UCSD-AML1 (cell line): ENCODE data around the gene HOXA3.

Experiments
- DNase-seq: peaks from one replicate; lab custom pipeline; 2025; ENCODE audit not compliant: unreplicated experiment; lab: John Stamatoyannopoulos, UW

Gene HOXA3

DNA sequence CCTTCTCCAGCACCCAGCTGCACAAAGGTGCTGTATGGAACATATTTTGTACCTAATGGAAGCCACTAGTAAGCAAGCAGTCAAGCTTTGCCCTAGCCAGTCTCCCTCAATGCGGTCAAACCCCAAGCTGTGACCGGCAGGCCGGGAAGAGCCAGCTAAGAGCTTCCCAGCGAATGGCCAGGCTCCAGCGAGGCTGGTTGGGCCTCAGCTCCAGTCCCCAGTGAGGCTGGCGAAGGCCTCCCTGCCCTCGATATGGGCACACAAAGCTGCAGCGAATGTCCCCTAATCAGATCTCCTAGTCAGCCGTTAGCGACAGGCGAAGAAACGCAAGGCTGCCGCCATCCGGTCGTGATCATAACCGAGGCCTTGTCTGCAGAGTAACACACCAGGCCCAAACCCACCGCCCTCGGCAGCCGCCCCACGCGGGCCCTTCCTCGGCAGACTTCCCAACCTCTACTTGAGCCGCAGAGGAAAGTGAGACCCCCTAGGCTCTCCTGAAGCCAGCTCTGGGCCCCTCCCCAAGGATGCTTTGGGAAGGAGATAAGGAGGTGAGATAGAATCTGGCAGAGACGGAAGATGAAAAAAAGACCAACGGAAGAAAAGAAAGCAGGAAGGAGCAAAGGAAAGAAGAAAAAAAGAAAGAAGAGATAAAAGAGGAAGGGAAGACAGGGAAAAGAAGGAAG, 16.0 kb upstream of the HOXA3 start:
- peak; percentile 66 for DNase-seq

DNA sequence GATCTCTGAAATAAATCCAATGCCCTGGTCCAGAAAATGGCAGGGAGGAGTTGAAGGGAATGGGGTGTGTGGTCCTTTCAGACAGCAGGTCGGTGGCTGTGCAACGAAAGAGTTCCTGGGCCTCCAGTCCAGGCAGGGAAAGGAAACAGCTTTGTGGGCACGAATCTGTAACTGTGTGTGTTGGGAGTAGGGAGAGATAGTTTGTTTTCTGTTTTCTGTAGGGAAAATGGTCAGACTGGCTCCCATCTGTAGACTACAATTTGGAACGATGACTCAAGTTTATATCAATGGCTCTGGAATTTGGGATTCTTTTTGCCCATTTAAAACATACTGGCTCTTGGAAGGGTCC, 15.5 kb upstream of the HOXA3 start:
- DNase-seq = no peak

DNA sequence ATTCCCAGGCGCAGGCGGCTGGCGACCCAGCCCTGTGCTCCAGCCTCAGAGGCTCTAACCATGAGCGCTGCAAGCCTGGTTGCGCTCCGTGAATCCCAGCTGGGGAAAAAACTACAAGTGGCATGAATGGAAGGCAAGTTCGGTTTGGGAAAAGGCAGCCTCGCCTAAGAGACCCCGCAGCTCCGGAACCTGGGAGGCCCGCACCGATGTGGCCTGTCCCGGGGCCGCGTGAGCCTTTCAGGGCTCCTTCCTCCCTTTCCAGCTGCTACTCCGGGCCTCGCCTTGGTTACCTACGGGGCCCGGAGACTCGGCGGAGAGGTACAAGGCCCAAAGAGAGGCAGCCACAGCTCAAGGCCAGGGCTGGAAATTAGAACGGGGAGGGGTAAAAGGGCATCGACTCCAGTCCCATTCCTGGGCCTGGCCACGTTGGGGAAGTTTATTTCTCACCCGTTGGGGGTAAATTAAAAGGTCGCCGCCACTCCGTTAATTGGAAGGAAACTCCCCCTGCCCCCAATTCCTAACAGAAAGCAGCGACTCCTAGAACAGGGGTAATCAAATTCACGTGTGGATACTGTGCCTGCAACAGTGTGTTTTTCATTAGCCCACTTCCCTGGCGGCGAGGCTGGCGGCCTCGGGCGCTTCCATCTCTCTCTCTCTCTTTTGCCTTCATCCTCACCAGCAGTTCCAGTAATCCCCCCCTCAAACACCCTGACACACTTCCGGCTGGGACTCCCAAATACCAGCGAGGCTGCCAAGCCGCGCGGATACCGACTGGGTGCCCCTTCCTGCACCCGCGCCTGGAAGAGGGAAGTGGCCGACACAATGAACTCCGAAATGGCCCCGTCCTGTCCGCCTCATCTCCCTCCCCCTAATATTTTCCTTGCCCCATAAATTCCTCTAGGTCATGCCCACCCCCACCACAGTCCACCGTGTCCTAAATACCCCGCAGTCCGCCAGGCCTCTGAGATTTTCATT, 14.4 kb upstream of the HOXA3 start:
- peak; percentile 69 for DNase-seq

DNA sequence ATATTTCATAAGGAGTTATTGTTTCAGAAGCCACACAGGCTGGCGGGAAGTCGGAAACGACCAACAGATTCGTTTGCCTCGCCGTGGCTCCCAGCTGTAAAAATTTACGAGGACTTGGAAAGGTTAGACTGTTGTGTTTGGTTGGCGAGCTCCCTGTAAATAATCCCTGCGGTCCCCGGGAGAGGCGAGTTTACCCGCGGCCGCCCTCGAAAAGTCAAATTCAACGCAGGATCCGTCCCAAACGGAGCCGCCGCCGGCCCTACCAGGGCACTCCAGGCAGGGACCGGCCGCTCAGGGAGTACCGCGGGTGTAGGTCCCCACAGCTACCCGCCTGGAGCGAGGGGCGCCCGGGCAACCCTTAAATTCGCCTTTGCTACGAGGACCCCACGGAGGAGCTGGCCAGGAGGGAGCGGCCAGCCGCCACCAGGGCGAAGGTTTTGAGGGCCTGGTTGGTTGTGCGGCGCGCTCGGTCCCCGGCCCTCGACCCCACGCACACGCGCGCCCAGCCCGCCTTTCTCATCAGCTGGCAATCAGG, 13.7 kb upstream of the HOXA3 start:
- DNase-seq = no peak

DNA sequence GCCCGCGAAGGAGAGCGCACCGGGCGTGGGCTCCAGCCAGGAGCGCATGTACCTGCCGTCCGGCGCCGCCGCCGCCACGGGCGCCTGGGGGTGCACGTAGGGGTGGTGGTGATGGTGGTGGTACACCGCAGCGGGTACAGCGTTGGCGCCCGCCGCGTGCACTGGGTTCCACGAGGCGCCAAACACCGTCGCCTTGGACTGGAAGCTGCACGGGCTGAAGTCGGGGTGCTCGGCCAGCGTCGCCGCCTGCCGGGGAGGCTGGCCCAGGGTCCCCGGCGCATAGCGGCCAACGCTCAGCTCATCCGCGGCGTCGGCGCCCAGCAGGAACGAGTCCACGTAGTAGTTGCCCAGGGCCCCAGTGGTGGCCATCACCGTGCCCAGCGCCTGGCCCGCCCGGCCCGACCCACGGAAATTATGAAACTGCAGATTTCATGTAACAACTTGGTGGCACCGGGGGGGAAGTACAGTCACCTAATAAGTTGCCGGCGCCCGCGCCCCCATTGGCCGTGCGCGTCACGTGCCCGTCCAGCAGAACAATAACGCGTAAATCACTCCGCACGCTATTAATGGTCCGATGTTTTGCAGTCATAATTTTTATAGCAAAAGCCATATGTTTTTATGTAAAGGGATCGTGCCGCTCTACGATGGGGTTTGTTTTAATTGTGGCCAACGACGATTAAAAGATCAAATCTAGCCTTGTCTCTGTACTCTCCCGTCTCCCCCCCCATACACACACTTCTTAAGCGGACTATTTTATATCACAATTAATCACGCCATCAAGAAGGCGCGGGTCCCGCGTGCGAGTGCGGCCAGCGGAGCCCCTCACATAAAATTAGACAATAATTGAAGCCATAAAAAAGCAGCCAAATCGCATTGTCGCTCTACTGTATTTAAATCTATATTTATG, 13.0 kb upstream of the HOXA3 start, which contains the start of gene HOXA9:
HOXA9 (minus strand) TSS at position 449 of the 907 bp plus-strand sequence; CDS start at position 369, 80 bp downstream.
- no peak for DNase-seq

DNA sequence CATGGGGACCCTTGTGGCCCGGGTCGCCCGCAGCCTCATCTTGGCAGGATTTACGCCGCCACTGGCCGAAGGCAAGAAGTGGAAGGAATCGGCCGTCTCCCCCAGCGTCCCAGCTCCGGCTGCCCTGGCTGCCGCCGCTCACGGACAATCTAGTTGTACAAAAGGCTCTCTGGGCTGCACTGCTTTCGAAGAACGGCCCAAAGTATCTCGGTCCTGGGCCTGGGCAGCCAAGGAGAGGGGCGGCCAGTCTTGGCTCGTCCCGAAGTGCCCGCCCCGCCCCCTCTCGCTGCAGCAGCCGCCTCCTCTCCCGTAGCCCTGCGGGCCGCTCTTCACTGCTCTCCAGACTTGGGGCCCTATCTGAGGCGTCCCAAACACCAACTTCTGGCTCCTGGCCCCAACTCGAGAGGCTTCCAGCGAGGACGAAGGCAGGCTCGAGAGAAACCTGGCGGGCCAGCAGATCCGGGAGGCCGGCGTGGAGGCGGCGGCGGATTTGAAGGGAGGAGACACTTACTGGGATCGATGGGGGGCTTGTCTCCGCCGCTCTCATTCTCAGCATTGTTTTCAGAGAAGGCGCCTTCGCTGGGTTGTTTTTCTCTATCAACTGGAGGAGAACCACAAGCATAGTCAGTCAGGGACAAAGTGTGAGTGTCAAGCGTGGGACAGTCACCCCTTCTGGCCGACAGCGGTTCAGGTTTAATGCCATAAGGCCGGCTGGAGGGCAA, 12.1 kb upstream of the HOXA3 start:
- no peak for DNase-seq

DNA sequence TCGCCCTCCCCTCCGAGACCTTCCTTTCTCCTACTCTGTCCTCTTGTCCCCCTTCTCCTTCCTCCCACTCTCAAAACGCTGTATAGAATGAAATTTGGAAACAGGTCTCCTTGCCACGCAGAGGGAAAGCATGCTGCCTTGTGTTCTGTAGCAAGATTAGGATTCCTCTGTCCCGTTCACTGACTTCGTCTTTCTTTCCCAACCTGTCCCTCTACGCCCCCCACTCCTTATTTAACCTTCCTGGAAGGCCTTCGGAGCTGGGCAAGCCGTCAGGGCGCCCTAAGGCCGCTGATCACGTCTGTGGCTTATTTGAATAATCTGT, 11.6 kb upstream of the HOXA3 start:
- no peak for DNase-seq

DNA sequence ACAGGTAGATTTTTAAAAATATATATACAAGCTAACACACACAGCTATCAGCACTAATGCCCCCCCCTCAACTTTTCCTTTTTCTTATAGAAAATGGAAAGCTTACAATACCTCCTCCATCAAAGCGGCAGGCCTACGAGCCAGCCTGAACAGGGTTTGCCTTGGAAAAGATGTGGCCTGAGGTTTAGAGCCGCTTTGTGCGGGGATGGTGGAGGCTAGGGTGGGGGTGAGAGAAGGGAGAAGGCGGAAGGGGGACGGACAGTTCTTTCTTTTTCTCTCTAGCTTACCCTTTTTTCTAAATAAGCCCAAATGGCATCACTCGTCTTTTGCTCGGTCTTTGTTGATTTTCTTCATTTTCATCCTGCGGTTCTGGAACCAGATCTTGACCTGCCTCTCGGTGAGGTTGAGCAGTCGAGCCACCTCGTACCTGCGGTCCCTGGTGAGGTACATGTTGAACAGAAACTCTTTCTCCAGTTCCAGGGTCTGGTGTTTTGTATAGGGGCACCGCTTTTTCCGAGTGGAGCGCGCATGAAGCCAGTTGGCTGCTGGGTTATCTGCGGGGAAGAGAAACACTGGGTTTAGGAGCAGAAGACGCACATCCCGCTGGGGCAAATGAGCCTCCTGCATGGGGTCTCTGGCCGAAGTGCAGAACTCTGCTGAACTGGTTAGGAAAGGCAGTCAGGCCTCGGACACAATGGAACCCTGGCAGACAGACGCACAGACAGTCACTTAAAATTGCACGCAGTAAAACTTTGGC, 11.1 kb upstream of the HOXA3 start:
- no peak for DNase-seq

DNA sequence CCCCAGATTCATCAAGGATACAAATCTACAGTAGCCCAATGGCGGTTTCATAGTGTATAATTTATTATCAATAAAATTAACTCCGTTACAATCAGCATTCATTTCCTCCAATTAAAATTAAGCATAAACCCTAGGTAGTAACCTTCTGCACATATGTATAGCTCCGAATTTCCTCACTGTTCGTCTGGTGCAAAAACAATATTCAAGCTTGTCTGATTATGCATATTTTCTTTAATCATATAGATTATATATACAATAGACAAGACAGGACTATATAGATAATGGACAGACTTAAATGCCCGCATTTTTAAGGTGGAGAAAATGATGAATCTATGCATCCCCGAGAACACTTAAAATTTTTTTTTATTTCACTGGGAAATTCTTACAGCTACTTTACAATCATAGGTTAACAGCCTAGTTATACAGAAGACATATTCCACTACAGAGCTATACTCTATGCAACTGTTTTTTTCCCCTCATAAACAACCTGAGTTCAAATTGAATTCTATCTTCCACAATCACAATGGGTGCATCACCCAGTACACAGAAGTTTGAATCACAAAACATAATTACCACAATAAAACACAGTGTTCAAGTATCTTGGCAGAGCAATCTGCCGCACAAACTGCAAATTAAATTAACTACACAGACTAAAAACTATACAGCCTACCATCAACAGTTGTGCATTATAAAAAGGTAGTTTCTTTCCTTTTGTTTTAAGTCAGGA, 10.3 kb upstream of the HOXA3 start:
- no peak for DNase-seq

DNA sequence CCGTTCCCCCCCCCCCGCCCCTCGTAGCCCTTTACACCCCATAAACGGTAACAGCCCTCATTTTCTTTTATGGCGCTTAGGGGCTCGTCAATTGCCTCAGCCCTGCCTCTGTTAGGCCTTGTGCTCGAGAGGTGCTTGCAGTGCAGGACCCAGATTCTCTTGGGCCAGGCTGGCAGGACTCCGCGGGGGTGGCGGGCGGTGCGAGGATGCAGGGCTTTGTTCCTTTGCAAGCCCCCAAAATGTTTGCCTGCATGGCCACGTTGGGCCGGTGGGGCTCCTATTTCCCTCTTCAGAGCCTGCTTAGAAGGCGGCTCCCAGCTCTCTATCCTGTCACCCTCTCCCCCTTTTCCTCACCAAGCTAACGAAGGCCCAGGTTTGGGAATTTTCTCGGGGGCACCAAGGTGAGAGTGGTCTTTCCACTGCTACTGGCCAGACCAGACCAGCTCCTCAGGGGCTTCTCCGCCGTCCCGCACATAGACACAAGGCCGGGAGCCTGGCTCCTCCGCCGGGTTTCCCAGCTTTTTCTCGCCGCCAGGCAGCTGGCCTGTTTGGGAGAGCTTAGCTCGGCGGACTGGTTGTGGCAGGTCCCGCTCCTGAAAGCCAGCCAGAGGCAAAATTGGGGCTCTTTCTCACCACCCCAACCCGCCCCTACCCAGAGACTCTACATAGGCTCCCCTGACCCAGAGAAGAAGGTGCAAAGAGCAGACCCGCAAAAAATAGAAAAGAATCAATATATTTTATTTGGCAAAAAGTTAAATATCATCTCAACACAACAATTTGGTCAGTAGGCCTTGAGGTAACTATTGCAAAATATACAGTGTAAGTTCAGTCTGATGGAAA, 9.6 kb upstream of the HOXA3 start:
- DNase-seq = no peak

DNA sequence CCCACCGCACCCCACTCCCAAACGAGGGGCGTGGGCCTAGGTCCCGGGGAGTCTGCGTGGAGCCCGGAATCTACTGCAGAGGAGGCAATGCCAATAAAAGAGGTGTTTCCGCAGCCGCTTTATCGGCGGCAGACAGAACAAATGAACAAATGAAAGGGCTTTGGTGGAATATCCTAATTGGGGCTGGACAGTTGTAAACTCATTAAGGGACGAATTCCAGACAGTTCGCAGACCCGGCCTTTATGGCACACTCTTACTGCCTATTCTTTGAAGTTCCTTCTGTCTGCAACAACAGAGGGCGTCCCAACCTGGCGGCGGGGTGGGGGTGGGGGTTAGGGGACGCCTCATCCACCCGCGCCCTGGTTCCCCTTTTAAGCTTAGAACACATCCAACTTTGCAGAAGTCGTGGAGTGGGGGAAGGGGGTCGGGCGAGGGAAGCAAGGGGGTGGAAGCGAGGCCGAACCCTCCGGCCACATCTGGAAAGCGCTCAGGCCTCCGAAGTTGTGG, 8.9 kb upstream of the HOXA3 start:
- peak; percentile 65 for DNase-seq

DNA sequence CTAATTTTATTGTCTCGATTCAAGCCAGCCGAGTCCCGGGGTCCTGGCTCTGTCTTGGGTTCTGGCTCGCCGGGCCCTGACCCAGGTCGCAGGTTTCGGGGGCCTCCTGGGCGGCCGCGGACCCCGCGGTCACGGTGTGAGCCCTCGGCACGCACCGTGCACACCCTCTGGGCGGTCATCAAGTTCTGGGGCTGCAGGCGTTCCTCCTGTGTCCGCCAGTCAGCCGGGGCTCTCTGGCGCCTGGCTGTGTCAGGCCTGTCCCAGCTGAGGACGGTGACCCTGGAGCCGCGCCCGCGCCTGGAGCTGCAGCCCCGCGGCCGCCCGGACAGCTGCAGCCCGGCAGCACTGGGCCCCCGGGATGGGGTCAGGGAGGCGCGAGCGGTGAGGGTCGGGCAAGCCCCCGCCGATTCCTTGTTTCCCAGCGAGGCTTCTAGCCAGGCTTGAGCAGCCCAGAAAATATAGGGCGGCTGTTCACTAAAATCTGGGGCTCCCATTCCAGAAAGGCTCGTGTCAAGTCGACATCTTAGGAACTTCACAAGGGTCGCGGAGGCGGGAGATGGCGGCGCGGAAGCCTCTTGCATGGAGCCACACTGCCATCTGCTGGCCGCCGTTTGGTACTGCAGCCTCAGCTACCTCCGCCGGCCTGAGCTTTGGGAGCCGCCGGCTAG, 8.3 kb upstream of the HOXA3 start:
- DNase-seq = peak; percentile 75

DNA sequence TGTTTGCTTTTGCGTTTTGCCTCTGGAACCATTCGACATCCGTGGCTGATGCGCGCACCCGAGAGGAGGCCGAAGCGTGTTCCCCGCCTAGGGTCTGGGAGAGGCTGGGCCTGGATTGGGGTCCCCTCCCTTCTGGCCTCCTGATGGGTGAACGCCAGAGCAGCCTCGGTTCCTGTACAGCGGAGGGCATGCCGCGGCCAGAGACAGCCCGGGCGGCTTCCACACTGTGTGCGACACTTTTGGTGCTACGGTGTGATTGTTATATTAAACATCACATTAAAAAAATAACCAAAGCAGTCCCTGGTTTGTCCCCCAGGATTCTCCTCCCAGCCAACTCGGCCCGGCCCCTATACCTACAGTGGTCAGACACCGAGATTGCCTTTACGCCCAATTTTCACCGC, 7.8 kb upstream of the HOXA3 start:
- DNase-seq = peak; percentile 34

DNA sequence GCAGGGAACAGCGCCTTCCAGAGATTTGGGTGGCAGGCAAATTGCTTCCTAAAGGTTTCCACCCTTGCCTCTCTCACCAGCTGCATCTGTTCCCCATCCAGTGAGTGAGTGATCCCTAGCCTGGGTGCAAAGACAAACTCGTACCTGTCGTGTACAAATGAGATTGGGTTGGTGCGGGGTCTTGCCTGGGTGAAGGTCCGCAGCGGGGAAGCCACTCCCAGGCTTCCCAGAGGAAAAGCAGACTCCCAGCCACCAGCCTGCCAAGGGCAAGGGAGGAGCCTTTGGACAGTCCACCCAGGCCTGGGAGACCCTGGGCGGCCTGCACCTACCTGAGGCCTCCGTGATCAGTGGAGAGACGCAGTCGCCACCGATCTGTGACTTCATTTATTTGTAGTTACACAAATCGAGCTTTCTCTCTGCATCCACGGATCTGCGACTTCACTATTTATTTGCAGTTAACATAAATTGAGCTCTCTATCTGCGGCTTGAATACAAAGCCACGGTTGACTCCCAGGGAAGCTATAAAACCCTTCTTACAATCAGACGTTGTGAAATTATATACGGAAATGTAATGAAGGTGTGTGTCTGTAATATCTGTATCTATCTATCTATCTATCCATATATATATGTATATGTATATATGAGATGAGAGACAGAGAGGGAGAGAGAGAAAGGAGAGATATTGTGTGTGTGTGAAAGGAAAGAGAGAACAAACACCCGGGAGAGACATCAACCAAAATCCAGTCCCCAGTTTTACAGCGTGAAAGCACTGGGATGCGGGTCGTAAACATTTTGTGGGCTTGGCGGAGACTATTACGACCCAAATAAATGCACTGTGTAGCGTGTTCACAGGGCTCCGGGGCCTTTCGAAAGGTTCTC, 7.1 kb upstream of the HOXA3 start:
- peak; percentile 17 for DNase-seq

DNA sequence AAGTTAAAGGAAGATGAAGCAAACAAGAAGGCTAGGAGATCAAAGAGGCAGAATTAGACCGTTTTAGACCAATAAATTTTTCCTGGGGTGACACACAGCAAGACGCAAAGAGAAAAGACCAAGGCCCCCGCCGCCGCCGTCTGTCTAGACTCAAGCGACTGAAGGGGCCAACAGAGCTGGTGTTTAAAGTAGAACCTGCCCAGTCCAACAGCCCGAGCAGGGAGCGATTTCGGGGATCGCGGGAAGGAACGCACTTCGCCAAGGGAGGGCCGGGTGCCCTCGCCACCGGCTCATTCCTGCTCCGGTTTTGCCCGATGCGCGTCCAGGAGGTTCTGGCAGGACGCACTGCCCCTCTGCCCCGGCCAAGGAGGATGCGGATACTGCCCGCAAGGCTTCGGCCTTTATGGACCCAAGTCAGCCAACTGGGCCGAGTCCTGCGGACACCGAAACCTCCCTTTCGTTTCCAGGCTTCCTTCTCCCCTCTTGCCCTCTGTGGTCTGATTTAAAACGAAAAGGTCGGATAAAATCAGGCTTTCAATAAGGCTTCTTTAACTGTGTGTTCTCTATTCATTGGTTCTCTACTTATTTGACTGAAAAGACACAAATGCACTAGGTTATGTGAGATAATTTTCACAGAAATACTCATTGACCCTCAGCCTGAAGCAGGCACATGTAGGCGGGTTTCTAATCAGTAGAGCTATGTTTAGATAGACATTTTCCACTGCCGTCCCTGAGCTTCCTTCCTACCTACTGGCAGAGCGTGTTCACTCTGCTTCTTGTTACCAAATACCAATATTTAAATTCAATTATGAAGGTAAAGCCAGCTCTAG, 6.3 kb upstream of the HOXA3 start:
- DNase-seq = peak; percentile 21
